Fibroblast of upper back skin (primary cell): ENCODE data around the gene TOM1.

Source experiments
- DNase-seq: peaks from one replicate; pipeline ENCODE4 v3.0.0-alpha.2; 2013

TOM1 gene

DNA sequence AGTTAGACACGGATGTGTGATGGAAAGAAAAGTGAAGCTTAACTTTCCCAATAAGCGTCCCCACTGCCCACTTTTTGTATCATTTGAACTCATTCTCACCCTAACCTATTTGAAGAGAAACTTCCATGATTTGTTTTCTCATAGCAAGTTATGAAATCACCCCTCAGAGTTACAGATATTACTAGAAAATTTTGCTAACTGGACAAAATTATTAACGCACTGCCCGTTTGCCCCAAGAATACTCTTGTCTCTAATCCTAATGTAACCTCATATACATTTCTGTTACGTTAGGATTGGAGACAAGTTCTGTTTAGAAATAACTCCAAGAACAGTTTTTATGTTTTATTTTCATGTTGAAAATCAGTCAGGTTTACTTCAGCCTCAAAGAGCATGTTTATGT is 25.5 kb downstream of the TOM1 start:
- no peak for DNase-seq

DNA sequence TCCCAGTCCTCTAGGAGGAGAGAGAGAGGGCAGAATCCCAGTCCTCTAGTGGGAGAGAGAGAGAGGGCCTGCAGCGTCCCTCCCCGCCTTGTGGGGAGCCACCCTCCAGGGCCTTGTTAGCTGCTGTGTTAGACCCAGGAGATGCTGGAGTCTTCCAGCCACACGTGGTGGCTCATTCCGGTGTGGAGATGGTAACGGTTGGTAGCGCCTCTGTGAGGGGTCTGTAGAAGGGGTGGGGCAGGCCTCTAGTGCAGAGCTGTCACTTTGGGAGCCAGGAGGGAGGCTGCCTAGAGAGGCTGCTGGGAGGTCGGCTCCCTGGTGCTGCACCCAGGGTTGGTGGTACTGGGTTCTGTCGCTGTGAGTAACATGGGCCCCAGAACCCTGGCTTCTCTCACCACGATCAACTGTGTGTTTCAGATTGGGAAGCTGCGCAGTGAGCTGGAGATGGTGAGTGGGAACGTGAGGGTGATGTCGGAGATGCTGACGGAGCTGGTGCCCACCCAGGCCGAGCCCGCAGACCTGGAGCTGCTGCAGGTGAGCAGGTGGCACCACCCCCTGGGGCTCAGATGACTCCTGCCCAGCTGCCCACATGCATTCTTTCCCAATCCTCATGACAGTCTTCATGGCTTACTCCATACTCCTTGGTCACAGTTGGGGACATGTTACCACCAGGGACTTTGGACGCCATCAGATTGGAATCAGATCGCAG is 27.3 kb downstream of the TOM1 start:
- no peak for DNase-seq

DNA sequence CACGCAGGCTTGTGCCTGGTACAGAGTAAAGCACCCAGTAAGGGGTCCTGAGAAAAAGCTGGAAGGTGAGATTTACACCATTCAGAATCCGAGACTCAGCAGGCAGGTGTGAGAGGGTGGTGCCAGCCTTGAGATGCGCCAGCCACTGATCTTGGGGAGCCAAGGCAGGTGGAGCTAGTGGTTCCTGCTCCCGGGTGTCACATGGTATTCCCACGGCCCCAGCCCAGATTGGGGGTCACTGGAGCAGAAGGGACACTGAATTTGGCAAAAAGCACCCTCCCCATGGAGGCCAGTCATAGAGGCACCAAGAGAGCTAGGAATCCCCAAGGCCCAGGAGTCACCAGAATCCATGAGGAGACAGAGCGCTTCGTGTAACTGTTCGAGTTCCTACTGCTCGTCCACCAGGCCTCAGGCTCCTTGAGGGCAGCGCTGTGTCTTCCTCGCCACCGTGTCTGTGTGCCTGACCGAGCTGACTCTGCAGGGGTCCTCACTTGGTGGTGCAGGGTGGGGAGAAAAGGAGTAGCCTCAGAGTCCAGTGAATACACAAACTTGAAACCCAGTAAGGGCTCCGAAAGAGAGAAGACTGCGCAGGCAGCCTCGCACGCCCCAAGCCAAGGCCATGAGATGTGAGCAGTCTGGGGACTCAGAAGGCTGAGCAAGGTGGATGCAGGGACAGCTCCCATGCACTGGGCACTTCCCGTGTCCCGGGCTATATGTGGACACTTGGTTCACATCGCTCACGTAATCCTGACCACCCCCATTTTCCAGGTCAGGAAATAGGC is 28.2 kb downstream of the TOM1 start:
- DNase-seq, result no peak

DNA sequence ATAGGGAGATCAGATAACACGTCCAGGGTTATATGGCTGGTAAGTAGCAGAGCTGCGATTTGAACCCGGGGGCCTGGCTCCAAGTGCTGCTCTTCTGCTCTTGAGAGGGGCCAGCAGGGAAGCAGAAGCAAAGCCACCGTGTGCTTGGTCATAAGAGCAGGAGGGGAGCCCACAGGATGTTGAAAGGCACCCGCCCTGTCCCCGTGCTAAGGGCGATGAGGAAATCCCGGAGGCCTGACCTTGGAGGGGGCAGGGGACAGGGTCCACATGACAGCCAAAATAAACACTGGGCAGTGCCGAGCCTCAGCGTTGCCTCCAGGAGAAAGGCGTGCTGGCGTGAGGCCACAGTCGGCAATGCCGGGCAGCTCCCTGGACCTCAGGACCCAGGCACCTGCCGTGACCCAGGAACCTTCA is 28.8 kb downstream of the TOM1 start:
- DNase-seq, result no peak

DNA sequence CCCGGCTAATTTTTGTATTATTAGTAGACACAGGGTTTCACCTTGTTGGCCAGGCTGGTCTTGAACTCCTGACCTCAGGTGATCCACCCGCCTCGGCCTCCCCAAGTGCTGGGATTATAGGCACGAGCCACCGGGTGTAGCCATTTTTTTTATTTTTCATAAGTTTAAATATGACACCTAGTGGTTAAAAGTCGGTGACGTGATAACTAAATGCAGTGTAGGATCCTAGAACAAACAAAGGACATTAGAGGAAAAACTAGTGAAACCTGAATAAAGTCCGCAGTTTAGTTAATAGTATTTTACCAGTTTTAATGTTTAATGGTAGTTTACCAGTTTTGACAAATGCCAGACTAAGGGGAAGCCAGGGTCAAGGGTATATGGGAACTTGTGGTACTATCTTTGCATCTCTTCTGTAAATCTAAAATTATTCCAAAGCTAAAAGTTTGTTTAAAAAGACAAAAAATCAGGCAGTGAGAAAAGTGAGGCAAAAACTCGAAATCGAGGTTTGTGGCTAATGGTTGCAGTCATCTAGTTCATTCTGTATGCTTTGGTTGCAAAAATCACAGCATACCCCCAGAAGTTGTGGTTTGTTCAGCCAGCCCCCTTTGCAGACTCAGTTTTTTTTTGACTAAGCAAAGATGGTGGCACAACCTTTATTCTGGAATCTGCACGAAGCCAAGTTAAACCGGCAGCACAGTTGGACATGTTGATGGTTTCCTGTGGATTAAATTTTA is 29.6 kb downstream of the TOM1 start:
- DNase-seq, result no peak

DNA sequence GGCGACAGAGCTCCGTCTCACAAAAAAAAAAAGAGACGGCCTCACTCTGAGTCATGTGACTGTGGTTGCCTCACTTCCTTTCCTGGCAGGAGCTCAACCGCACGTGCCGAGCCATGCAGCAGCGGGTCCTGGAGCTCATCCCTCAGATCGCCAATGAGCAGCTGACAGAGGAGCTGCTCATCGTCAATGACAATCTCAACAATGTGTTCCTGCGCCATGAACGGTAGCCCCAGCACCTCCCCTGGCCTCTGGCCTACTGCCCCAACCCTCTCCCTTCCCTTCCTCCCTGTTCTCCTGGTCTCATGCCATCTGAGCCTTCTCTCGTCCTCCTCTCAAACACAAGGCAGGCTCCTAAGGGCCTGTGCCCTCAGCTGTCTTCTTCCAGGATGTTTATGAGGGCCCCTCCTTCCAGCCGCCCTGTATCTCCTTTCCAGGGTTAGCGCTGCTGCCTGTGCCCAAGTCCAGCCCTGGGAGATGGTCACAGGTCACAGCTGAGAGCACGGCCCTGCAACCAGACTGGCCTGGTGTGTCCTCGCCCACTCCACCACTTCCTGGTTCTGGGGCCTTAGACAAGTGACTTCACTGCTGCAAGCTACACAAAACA is 30.7 kb downstream of the TOM1 start:
- DNase-seq, result peak; percentile 75

DNA sequence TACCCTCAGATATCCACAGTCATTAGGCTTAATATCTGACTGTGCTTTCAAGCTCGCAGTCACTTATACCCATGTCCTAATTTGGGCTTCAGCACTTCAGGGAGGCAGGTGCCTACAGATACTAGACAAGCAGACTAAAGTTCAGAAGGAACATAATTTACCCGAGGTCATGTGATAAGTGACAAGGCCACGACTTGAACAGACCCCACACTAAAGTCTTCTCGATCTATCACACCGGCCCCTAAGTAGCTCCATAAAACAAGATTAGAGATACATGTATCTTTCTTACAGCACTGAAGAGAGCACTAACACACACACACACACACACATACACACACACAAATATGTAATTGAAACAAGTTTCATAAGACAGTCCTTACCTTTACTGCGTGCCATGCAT is 32.6 kb downstream of the TOM1 start:
- DNase-seq, result no peak

DNA sequence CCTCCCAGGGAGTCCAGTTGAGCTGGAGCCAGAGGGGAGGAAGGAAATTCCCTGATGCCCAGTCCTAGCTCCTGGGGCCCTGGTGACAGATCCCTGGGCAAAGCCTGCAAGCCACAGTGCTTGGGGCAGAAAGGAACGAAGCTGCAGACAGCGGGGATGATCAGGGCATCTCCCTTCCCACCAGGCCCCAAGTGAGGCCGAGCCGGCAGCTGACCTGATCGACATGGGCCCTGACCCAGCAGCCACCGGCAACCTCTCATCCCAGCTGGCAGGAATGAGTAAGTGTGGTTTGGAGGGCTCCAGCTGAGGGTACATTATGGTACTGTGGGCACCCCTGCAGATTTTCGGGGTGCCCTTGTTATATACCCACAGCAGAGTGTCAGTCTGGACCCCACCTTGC is 33.5 kb downstream of the TOM1 start:
- no peak for DNase-seq

DNA sequence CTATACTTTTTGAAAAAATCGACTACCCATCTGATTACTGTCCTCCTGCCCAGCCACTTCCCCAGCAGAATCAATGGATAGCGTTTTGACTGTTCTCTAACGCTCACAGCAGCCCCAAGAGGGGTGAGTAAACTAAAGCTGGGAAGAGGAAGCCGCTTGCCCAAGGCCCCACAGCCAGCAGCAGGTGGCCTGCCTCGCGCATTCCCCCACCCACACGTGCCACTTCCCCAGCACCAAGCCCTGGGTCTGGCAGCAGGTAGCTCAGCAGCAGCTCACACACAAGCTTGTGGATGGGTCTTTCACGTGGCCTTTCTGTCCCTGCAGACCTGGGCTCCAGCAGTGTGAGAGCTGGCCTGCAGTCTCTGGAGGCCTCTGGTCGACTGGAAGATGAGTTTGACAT is 34.3 kb downstream of the TOM1 start:
- DNase-seq, result no peak

DNA sequence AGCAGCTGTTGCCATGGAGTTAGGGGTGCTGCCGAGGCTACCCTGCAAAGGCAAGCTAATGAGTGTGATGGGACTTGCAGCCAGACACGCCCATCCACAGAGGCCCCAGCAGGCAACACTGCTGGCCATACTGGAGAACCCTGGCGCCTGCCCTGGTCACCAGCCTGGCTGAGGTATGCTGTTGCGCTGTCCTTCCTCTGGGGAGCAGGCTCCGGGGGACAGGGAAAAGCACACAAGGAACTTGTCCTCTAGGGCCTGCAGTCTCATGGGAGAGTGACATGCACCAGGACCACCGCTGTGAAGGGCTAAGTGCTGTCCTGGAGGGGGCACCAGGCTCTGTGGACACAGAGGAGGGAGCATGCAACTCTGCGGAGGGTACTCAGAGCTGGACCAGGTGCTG is 35.8 kb downstream of the TOM1 start:
- no peak for DNase-seq

DNA sequence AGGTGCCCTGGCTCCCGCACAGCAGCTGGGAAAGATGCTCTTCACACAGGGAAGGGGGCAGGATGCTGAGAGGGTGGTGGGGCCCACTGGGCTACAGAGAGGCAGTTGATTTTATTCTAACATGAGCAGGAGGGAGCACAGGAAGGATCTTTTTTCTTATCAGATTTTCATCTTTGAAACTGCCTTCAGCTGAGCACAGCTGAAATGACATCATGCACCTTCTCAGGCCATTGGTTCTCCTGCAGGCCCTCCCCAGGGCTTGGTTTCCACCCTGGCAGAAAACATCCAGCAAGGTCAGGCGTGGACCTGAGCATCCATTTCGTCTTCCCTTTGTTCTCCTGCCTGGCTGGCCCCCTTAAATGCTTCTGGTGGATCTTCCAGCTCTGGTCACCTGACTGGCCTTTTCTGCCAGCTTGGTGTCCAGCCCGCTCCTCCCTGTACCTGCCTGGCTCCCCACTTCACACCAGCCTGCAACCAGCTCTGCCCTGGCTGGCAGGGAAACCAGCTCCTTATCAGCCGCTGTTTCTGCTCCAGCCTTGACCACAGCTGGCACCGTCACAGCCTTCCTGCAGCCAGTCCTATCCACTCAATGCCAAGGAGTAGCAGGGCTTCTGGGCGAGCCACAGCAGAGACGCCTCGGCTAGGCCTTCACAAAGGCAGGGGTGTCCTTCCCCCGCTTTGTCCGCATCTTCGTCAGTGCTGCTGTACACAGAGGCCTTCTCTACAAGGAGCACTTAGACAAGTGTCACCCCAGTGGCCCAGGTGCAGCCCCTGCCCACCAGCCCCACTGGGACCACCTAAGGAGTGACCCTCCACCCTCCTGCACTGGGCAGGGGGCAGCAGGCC is 36.5 kb downstream of the TOM1 start:
- no peak for DNase-seq

DNA sequence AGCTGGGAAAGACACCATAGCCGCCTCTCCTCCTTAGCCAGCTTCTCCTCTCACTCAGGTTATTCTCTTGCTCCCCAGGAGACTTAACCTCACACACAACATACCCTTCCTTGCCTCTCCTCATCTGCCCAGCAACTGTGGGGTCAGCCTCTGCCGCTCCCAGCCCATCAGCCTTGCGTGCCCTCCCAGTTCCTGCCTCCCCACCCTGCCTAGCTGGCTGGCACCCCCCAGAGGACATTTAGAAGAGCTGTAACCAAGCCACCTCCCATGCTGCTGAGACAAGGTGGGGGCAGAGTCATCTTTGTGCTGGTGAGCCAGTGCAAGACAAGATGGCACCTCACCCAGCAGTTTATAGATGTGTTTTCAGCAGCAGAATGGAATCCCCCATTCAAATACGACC is 38.2 kb downstream of the TOM1 start:
- DNase-seq, result no peak

DNA sequence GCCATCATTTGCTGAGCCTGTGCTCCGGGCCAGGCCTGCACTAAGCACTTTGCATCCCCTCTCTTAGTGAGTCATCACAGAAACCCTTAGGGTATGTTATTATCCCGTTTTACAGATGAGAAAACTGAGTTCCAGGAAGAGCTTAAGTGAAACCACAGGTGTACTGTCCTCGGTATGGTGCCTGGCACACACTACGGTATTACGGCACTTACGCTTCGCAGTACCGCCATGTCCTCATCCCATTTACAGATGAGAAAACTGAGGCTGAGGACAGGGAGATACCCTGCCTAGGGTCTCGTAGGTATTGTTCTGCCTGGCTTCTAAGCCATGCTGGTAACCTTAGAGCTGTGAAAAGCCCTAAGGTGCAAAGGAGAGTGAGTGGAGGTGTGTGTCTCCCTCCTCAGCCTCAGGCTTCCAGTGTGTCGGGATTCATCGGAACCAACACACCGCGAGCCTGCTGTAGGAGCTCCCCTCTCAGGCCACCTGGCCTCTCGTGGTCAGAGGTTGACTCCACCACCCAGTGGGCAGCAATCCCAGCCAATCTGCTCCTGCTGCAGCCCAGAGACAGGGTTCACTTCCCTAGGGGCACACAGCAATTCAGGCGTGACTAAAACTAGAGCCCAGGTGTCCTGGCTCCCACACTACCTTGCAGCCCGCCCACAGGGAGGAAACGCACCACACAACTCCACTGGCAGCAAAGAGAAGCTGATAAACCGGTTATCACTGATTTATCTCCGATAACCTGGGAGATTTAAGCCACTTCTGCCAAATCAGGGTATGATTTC is 41.6 kb downstream of the TOM1 start:
- DNase-seq, result no peak

DNA sequence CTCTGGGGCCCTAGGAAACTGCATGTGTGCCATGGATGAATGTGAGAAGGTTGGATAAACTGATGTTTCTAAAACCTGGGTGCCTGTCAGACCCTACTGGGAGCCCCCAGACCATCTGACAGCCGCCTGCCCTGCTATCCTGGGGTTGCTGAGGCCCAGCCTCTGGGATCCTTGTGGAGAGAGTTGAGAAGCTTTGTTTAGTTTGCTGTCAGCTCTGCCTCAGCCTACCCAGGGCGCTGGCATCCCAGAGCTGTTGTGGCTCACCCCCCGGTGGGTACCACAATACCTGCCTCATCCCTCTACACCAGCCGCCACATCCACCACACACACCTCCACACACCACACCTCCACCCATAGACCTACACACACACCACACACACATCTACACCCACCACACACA is 42.7 kb downstream of the TOM1 start:
- no peak for DNase-seq

DNA sequence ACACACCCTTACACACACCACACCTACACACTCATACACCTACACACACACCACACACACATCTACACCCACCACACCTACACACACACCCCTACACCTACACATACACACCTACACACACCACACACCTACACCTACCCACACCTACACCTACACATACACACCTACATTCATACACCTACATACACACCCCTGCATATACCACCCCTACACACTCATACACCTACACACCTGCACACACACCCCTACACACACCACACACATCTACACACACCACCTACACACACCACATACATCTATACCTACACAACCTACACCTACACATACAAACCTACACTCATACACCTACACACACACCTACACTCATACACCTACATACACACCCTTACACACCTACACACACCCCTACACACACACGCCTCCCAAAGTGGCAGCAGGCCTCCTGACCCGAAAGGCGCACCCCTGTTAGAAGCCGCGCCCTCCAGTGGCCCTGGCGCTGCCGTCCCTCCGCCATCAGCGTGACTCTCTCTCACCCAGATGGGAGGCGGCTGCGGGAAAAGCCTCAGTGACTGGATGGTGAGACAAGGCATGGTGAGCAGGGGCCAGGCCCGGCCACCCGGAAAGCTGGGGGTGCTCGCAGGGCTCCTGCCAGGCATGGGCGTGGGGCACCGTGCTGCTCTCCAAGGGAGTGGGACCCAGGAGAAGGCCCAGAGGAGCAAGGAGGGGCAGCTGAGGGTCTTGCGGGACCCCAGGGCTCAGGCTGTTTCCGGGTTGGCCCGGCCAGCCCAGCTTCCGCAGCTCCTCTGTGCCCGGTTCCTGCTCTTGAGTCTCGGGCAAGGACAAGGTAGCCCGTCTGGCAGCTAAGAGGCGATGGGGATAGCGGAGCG is 44.2 kb downstream of the TOM1 start:
- DNase-seq, result no peak

DNA sequence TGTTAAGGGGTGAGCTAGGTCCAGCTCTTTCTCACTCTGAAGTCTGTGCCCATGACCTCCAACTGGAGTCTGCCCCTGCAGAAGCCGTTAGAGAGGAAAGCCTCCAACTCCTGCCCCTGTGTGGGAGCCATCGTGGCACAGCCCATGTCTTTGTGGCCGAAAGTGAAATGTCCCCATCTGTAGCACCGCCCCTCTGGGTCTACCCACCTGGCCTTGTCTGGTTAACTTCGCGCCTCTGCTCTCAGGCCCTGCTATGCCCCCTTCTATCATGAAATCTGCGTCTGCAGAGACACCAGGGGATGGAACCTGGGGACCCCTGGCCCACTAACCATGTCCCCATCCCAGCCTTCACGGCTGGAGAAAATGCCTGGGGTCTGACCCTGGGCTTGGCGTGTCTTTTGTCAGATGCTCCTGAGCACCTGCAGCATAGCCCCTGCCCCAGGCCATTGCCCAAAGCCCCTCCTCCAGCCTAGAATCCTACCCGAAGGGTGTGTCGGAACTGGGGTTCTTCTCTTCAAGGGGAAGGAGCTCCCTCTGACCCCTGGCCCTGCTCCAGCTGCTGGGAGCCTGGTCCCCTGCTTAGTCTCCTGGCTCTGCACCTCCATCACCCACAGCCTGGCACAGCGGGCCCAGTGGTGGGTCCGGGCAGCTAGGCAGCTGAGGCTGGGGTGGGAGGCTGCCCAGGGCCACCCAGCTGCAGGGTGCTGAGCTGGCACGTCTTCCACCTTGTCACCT is 45.4 kb downstream of the TOM1 start:
- no peak for DNase-seq

DNA sequence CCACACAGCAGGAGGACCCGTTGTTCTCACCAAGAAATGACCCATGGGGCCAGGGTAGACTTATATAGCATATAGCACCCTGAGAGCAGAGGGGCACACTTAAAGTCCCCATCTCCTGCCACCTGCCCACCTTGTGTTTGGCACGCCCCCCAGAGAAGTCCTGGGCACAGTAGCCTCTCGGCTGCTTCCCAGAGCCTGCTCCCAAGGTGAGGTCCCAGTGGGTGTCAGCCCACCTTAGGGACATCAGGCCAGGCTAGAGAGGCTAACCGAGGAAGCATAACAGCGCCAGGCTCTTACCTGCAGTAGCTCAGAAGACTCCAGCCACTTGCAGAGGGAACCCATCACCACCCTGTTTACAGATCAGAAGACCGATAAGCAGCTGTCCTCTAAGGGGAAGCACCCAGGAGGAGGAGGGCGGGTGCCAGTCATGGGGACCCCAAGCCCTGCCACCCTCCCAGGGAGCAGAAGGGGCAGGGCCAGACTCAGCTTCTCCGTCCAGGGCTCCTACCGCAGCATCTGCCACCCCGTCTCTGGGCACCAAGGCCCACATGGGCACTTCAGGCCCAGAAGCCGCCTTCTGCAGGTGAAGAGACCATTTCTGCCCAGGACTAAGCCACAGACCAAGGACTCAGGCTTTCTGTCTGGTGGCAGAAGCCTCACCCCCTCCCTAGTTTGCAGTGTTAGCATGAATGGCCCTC is 46.3 kb downstream of the TOM1 start:
- no peak for DNase-seq

DNA sequence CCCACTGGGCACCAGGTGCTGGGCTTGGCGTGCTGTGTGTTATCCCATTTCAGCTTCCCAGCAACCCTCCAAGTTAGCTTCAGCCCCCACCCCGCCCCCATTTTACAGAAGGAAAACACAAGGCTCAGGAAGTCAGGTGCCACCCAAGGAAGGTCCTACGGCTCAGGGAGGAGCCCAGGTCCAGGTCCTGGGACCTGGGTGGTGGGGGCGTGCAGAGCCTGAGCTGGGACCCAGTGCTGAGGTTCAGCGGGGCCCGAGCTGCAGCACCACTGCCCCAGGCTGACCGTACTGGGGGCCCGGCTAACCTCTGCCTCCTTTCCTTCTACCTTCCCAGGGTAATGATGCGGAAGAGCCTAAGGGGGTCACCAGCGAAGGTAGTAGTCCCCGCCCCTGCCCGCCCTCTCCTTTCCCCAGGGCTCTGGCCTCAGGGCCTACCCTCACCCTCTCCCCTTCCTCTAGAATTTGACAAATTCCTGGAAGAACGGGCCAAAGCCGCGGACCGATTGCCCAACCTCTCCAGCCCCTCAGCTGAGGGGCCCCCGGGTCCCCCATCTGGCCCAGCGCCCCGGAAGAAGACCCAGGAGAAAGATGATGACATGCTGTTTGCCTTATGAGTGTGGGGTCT is 47.0 kb downstream of the TOM1 start:
- no peak for DNase-seq

DNA sequence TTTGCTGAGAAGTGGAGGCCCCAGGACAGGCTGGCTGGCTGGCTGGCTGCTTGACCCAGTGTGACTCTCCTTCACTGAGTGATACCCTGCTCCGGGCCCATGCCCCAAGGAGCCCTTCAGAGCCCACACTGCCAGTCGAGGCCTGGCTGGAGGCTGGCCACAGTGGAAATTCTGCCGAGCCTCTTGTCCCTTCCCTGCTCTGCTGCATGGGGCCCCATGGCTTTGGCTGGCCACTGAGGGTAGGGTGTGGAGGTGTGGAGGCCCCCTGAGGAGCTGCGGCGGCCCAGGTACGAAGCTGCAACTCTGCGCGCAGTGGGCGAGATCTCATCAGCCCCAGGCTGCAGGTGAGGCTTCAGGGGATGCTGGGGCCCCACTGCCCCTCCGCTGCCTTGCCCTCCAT is 47.8 kb downstream of the TOM1 start:
- DNase-seq, result no peak
